ACHN (cell line): ENCODE data around the gene DNMT3A.

ENCODE experiments used
- DNase-seq: peaks from one replicate; pipeline ENCODE4 v3.0.0-alpha.2; 2015
- in situ Hi-C: cut with HindIII; loops from 2 replicates; pipeline ENCODE4 v1.10.0; 2017; ENCODE audit warnings: low sequenced_read_pairs, low pct_ligation_motif_present, low pct_unique_long_range_greater_than_20kb

Gene DNMT3A

GRCh38 chr2:25236736-25237135, 105.0 kb downstream of the DNMT3A start:
- DNase-seq = no peak
- in situ Hi-C loops = no loop called here

GRCh38 chr2:25234738-25235137, 107.0 kb downstream of the DNMT3A start:
- no peak for DNase-seq

GRCh38 chr2:25233916-25234605, 107.7 kb downstream of the DNMT3A start:
- in situ Hi-C loops = no loop called here
- no peak for DNase-seq

More at GRCh38 chr2:25234738-25235137, 107.0 kb downstream of the DNMT3A start:
- in situ Hi-C loops = no loop called here

- DNase-seq = no peak
- in situ Hi-C loops = no loop called here
Observed at GRCh38 chr2:25232248-25232825, 109.4 kb downstream of the DNMT3A start.

- in situ Hi-C loops = no loop called here
- DNase-seq = no peak
Observed at GRCh38 chr2:25230948-25231311, 110.8 kb downstream of the DNMT3A start.

- in situ Hi-C loops = no loop called here
- DNase-seq = no peak
Observed at GRCh38 chr2:25230198-25230947, 111.4 kb downstream of the DNMT3A start.

GRCh38 chr2:25229279-25230197, 112.2 kb downstream of the DNMT3A start:
- no peak for DNase-seq
- in situ Hi-C loops = no loop called here

- in situ Hi-C loops = no loop called here
- DNase-seq = peak; percentile 86
Observed at GRCh38 chr2:25228848-25229278, 112.9 kb downstream of the DNMT3A start.

GRCh38 chr2:25227576-25227975, 114.1 kb downstream of the DNMT3A start:
- in situ Hi-C loops = no loop called here
- no peak for DNase-seq

GRCh38 chr2:25226827-25227226, 114.9 kb downstream of the DNMT3A start:
- in situ Hi-C loops = no loop called here
- DNase-seq = no peak

- in situ Hi-C loops = no loop called here
- DNase-seq = no peak
Observed at GRCh38 chr2:25222477-25223121, 119.1 kb downstream of the DNMT3A start.

- in situ Hi-C loops = no loop called here
- DNase-seq = no peak
Observed at GRCh38 chr2:25221579-25221978, 120.1 kb downstream of the DNMT3A start.

GRCh38 chr2:25220313-25220712, 121.4 kb downstream of the DNMT3A start:
- DNase-seq = no peak
- in situ Hi-C loops = no loop called here

- in situ Hi-C loops = no loop called here
- no peak for DNase-seq
Observed at GRCh38 chr2:25219621-25220020, 122.1 kb downstream of the DNMT3A start.

GRCh38 chr2:25218100-25218499, 123.6 kb downstream of the DNMT3A start:
- DNase-seq = no peak
- in situ Hi-C loops = no loop called here

GRCh38 chr2:25215948-25216679, 125.6 kb downstream of the DNMT3A start:
- DNase-seq = no peak

GRCh38 chr2:25215232-25215631, 126.5 kb downstream of the DNMT3A start:
- in situ Hi-C loops = no loop called here
- no peak for DNase-seq

More at GRCh38 chr2:25215948-25216679, 125.6 kb downstream of the DNMT3A start:
- in situ Hi-C loops = no loop called here

GRCh38 chr2:25213229-25213628, 128.5 kb downstream of the DNMT3A start:
- in situ Hi-C loops = no loop called here
- DNase-seq = no peak
